K562 (cell line): ENCODE data around the gene CHCHD4. TPM values are rescaled to one million over a fixed set of nuclear protein-coding genes. Genes with fewer than 3 reads are reported as not detected.
"Not testable (repeated sequence)": the region's sequence is repeated elsewhere in the genome, so short reads cannot be mapped to it uniquely, and the experiment has no call there.

Experiments used
- ARID1B ChIP-seq: fragments of 450-650 bp; IDR thresholded peaks from 2 replicates; pipeline ENCODE4 v1.6.1; 2016; ENCODE audit warnings: antibody characterized with exemption, mild to moderate bottlenecking, inconsistent platforms
- ARNT ChIP-seq, 2 experiments: fragments of 450-650 bp; IDR thresholded peaks; 2 replicates each; pipeline ENCODE4 v1.6.1; 2016; ENCODE audit warnings: mild to moderate bottlenecking in 1 of 2
- CC2D1A ChIP-seq: fragments of 450-650 bp; IDR thresholded peaks from 2 replicates; pipeline ENCODE4 v1.6.1; 2017; ENCODE audit warnings: mild to moderate bottlenecking
- CHAMP1 ChIP-seq: fragments of 450-650 bp; IDR thresholded peaks from 2 replicates; pipeline ENCODE4 v1.6.1; 2016; ENCODE audit warnings: mild to moderate bottlenecking
- CREM ChIP-seq: IDR thresholded peaks from 2 replicates; pipeline ENCODE4 v1.6.1; 2014; ENCODE audit warnings: antibody characterized with exemption, low read depth
- ETV5 ChIP-seq: sonication (generic); formaldehyde crosslinking; IDR thresholded peaks from 2 replicates; pipeline ENCODE4 v1.4.0; 2020; ENCODE audit warnings: low read depth, mild to moderate bottlenecking, missing genetic modification reagents
- FOXM1 ChIP-seq, 2 experiments: fragments of 450-650 bp in 1 of 2; sonication (generic) in 1 of 2; formaldehyde crosslinking in 1 of 2; IDR thresholded peaks; 2 replicates each; pipeline versions ENCODE4 v1.6.1 to v1.9.0; 2017 to 2022; ENCODE audit warnings: low read depth in 2 of 2, mild to moderate bottlenecking in 2 of 2, missing genetic modification reagents in 1 of 2, moderate library complexity in 1 of 2
- HDAC2 ChIP-seq: fragments of 450-650 bp; IDR thresholded peaks from 2 replicates; pipeline ENCODE4 v1.6.1; 2016; ENCODE audit warnings: mild to moderate bottlenecking
- POLR2AphosphoS5 ChIP-seq: IDR thresholded peaks from 2 replicates; pipeline ENCODE4 v1.6.1; 2011; ENCODE audit warnings: mild to moderate bottlenecking, low read depth, low read length, moderate library complexity; ENCODE audit not compliant: control insufficient read depth, insufficient read depth
- SMARCA4 ChIP-seq: fragments of 450-650 bp; IDR thresholded peaks from 2 replicates; pipeline ENCODE4 v1.6.1; 2016
- polyA plus RNA-seq, 8 experiments: library from polyadenylated mRNA; depleted of rRNA in 4 of 8; stranded (reverse) in 5 of 8; unstranded in 3 of 8; fragments of >200 nt; fragmentation: Nextera tagmentation in 2 of 8; fragmentation: Illumina TruSeq in 1 of 8; extraction: Ambion mirVana in 2 of 8; extraction: Trizol in 1 of 8; gene quantifications; 2 replicates each; pipeline versions ENCODE4 v1.2.1 to v1.2.3, GENCODE V29; 2011 to 2014; ENCODE audit warnings: inconsistent platforms in 1 of 8, missing spikeins in 1 of 8
- total RNA-seq, 7 experiments: library from RNA; depleted of rRNA in 6 of 7; stranded (reverse); fragments of >200 nt in 6 of 7; fragmentation: Illumina TruSeq in 2 of 7; extraction: Trizol in 2 of 7; gene quantifications; 2 replicates each; pipeline versions ENCODE4 v1.2.1 to v1.2.3, GENCODE V29; 2011 to 2021; ENCODE audit warnings: low replicate concordance in 1 of 7

CHCHD4 gene
- total and polyA plus RNA-seq, 9 of the 15 experiments (the other 6 are each of a cell fraction or from before 2014, with no cell fraction given) = 55.4 to 225 (median 77.2) TPM

- TF ChIP-seq CHAMP1 = 0 out of 2 replicates have a peak, but pooled peaks have one; percentile 61
- peak; percentile 95 for TF ChIP-seq ARID1B
- peak; percentile 25; the same call in 1 of the 2 replicates for TF ChIP-seq CREM
- TF ChIP-seq CC2D1A = peak; percentile 94; the same call in 1 of the 2 replicates
- peak; percentile 63; the same call in 1 of the 2 replicates for TF ChIP-seq HDAC2
- peak; percentile 83 for TF ChIP-seq POLR2AphosphoS5
- TF ChIP-seq FOXM1 (IDR thresholded peaks at IDR 0.05; ENCODE audit: low read depth) = peak; percentile 87
- not testable (repeated sequence) for TF ChIP-seq FOXM1 (CRISPR knock-in tag; IDR thresholded peaks at IDR 0.05; ENCODE audit: low read depth)
- TF ChIP-seq SMARCA4 = peak; percentile 81
- TF ChIP-seq ETV5 = 0 out of 2 replicates have a peak, but pooled peaks have one; percentile 57
- peak in 1 of 2 experiments; percentile 81; a peak in 1 of 4 replicates for TF ChIP-seq ARNT (IDR thresholded peaks at IDR 0.05)
These were observed 3.7 kb downstream of the CHCHD4 start (continued) for GRCh38 chr3:14120921-14121448.
